ENCODE results near the gene ZCWPW2.

ZCWPW2 gene

DNA sequence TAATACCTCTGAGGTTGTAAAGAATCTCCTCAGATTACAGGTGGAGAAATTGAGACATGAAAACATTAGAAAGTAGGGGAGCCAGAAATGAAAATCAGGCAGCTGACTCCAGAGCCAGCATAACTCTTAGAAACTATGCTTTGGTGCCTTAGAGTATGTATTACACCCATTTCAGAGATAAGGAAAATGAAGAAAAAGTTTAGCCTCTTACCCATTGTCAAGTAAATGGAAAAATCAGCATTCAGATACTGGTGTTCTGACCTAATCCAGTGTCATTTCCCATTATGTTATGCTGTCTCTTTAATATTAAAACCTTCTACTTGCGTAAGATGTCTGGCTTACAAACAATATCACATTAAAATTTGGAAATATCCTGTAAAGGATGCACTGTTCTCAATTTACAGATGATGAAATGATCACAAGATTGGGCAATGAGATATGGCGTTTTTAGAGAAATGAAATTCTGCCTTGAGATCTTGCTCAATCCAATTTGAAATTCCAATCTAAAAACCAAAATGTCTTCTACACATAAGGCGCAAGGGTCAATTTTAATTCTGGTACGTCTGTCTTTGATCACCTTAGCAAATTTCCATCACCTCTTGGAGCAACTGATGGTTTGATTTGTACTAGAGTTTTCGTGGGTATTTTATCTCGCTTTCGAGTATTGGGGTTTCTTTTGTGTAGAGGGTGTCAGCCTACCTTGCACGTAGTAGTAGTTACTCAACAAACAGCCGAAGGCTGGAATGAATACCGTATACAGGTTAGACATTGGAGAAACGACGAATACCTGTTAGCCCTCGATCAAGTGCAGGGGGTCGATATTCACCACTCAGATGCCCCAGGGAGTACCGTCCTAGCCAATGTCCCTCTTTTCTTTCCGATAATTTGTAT is 902 bp upstream of the ZCWPW2 start:
- DNase-seq (ENCODE audit: low read depth), result peak; percentile 53
- peak overlapping the region; percentile 63 for H3K4me3 ChIP-seq (ENCODE audit: low read depth, low read length)

GRCh38 chr3:28348265-28348628 is 274 bp upstream of the ZCWPW2 start:
- peak overlapping the region; percentile 63 for H3K4me3 ChIP-seq (ENCODE audit: low read depth, low read length)
- peak; percentile 79 for DNase-seq (ENCODE audit: low read depth)

DNA sequence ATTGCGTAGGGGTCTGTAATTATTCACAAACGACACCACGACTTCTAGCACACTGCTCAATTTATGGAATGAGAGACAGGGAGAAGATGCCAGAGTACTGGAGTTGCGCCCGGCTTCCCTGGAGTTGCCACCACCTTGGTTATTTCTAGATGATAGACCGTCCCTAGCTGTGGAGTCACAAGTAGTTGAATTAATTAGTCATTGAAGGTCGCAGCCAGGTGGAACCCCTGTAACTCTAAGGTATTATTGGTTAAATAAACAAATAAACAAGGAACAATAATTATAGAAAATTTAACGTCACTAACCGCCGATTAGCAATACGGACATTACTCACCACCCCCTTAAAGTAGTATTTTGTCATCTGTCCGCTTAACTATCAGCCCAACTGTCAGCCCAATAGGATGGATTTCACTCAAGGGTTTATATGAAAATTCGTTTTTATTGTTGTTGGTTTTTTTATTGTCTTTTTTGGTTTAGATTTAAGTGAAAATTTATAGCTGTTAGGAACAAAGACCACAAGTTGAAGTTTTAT is 1.0 kb downstream of the ZCWPW2 start:
- peak overlapping the region; percentile 63 for H3K4me3 ChIP-seq (ENCODE audit: low read depth, low read length)
- DNase-seq (ENCODE audit: low read depth), result no peak

- peak; percentile 79 for DNase-seq (ENCODE audit: low read depth)
- no peak overlapping the region for H3K4me3 ChIP-seq (ENCODE audit: low read depth, low read length)
Measured at GRCh38 chr3:28376424-28376823, 27.9 kb downstream of the ZCWPW2 start.

- DNase-seq (ENCODE audit: low read depth), result no peak
- H3K4me3 ChIP-seq (ENCODE audit: low read depth, low read length), result no peak overlapping the region
Measured at GRCh38 chr3:28386049-28386448, 37.5 kb downstream of the ZCWPW2 start.

DNA sequence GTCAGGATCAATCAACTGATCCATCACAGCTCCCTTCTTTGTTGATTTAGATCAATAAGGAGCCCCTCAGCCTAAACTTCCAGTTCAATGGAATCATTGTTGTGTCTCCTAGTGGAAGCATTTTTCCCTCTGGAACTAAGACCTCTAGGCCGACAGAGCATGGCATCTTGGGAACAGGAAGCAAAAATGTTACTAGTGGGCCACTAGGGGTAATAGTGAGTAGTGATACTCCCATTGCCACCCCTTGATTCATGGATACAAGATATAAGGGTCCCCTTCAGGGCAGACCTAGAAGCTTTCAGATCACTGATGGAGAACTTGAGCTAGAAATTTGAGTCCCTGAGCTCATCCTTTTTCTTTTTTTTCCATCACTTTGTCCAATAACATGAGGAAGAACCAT is 40.5 kb downstream of the ZCWPW2 start:
- DNase-seq (ENCODE audit: low read depth), result no peak

DNA sequence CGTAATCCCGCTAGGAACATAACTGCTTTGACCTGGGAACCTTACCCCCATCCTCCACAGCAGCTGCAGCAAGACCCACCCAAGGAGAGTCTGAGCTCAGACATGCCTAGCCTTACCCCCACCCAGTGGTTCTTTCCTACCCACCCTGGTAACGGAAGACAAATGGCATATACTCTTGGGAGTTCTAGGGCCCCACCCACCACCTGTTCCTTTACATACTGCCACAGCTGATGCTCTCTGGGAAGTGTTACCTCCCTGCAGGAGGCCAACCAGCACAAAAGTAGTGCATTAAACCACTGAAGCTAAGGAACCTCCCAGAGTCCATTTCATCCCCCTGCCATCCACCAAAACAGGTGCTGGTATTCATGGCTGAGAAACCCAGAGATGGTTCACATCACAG is 50.7 kb downstream of the ZCWPW2 start:
- no peak for DNase-seq (ENCODE audit: low read depth)

More for the DNA sequence above, 40.5 kb downstream of the ZCWPW2 start:
- no peak overlapping the region for H3K4me3 ChIP-seq (ENCODE audit: low read depth, low read length)

DNA sequence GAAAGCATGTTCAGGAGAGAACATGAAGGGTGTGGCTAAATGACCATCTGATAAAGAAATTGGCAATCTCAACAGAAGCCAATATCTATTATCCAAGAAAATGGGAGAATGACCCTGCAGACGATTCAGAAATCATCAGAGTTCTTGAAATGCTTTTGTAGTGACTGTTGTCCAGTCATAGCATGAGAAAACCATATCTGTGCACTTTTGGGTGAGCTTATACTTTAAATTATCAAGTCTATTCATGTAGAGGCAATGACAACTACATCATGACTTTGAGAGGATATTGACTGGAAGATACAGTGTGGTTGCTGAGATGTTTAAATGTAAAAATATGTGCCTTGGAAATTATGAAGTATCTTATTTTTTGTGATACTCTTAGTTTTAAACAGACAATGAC is 57.7 kb downstream of the ZCWPW2 start:
- H3K4me3 ChIP-seq (ENCODE audit: low read depth, low read length), result no peak overlapping the region
- no peak for DNase-seq (ENCODE audit: low read depth)

More for the DNA sequence above, 50.7 kb downstream of the ZCWPW2 start:
- H3K4me3 ChIP-seq (ENCODE audit: low read depth, low read length), result no peak overlapping the region

- no peak for DNase-seq (ENCODE audit: low read depth)
- no peak overlapping the region for H3K4me3 ChIP-seq (ENCODE audit: low read depth, low read length)
Measured at GRCh38 chr3:28449398-28449797, 100.9 kb downstream of the ZCWPW2 start.

GRCh38 chr3:28462866-28463265 is 114.3 kb downstream of the ZCWPW2 start:
- DNase-seq (ENCODE audit: low read depth), result no peak
- no peak overlapping the region for H3K4me3 ChIP-seq (ENCODE audit: low read depth, low read length)

GRCh38 chr3:28467414-28467813 is 118.9 kb downstream of the ZCWPW2 start:
- no peak for DNase-seq (ENCODE audit: low read depth)
- no peak overlapping the region for H3K4me3 ChIP-seq (ENCODE audit: low read depth, low read length)

- no peak overlapping the region for H3K4me3 ChIP-seq (ENCODE audit: low read depth, low read length)
- peak; percentile 15 for DNase-seq (ENCODE audit: low read depth)
Measured at GRCh38 chr3:28476194-28476593, 127.7 kb downstream of the ZCWPW2 start.

GRCh38 chr3:28476764-28477163 is 128.2 kb downstream of the ZCWPW2 start:
- no peak for DNase-seq (ENCODE audit: low read depth)
- H3K4me3 ChIP-seq (ENCODE audit: low read depth, low read length), result no peak overlapping the region

DNA sequence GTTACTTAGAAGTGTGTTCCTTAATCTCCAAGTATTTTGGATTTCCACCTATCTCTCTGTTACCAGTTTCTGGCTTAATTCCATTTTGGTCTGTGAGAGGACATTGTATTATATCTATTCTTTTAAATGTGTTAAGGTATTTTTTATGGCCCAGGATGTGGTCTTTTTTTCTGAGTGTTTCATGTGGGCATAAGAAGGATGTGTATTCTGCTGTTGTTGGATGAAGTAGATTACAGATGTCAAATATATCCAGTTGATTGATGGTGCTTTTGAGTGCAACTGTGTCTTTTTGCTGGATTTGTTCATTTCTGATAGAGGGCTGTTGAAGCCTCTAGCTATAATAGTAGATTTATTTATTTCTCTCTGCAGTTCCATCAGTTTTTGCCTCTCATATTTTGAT is 136.6 kb downstream of the ZCWPW2 start:
- DNase-seq (ENCODE audit: low read depth), result no peak

DNA sequence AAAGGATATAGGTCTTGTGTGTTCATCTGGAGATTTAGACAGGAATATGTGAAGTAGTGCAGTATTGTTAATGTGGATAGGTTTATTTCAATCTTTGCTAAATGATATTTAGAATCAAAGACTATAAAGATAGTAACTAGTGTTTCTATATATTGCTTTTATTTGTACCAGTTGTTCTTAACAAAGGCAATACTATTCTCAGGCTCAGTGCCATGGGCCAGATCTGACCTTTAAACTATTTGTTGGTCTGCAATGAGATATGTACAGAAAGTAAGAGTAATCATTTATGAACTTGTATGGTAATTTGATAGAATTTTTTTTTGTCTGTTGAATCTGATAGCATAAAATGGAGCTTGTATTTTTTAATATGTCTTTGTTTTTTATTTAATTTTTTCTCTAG is 146.8 kb downstream of the ZCWPW2 start:
- H3K4me3 ChIP-seq (ENCODE audit: low read depth, low read length), result no peak overlapping the region
- DNase-seq (ENCODE audit: low read depth), result no peak

More for the DNA sequence above, 136.6 kb downstream of the ZCWPW2 start:
- no peak overlapping the region for H3K4me3 ChIP-seq (ENCODE audit: low read depth, low read length)

DNA sequence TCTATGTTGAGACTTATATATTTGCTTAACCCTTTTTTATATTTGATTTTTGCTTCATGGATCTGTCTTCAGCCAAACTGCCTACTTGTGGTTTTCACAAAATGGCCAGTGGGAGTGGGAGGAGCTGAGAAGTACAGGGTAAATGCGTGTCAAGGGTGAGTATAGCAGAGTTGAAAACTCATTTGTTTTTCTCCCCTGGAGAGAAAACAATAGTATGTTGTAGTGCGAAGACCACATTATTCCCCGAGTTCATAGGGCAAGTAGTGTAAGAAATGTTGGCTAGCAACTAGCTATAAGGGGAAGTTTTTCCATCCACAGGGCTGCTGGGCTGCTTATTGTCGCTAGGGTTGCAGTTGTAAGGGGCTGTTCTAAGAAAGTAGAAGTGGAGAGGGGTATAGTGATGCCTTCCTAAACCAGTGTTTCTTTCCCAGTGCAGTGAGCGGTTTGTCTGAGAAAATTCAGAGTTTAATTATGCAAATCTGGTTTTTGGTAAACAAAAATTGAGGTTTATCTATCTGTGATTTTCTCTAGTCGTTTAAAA is 153.9 kb downstream of the ZCWPW2 start:
- DNase-seq (ENCODE audit: low read depth), result no peak
- no peak overlapping the region for H3K4me3 ChIP-seq (ENCODE audit: low read depth, low read length)

DNA sequence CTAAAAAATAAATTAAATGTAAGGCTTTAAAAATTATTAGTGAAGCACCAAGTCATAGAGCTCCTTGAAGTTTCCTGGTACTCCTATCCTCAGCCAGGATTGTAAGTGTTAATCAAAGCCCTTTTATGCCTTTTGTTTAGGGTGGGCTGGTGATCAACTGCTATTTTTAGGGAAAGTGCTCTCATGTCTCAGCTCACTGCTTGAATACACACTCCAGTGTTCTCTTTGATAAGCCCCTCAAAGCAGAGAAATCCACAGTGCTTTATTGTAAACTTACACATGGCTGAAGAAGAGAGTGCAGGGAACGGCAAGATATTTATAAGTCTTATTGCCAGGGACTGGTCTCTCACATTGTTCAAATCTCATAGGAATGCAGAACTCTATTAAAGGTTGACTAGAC is 156.5 kb downstream of the ZCWPW2 start:
- no peak overlapping the region for H3K4me3 ChIP-seq (ENCODE audit: low read depth, low read length)
- DNase-seq (ENCODE audit: low read depth), result no peak

DNA sequence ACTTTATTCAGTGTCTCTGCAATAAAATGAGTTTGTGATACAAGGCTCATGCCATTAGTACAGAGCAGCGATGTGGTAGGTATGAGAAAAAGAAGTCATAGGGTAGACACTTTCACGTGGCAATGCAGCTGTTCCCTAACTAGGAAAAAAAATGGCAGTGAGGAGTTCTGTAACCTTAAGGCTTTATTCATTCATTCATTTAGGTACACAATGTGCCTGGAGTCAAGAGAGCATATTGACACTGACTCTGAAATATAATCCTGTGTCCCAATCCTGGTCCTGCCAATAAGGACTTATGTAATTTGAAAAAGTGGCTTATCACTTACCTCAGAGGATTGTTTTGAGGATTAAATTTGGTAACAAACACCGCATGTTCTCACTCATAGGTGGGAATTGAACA is 173.1 kb downstream of the ZCWPW2 start:
- no peak overlapping the region for H3K4me3 ChIP-seq (ENCODE audit: low read depth, low read length)
- DNase-seq (ENCODE audit: low read depth), result no peak

- H3K4me3 ChIP-seq (ENCODE audit: low read depth, low read length), result no peak overlapping the region
- DNase-seq (ENCODE audit: low read depth), result no peak
Measured at GRCh38 chr3:28542351-28542750, 193.8 kb downstream of the ZCWPW2 start.

DNA sequence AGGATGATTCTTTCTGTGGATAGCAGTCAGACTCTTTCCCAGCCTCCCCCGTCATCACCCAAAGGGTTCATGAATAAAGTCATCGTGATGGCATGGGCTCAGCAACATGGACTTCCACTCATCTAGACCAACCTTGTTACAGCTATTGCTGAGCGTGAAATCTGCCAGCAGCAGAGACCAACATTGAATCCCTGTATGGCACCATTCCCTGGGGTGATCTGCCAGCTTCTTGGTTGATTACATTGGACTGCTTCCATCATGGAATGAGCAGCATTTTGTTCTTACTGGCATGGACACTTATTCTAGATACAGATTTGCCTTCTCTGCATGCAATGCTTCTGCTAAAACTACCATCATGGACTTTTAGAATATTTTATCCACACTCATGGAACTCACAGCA is 195.7 kb downstream of the ZCWPW2 start:
- no peak for DNase-seq (ENCODE audit: low read depth)
- no peak overlapping the region for H3K4me3 ChIP-seq (ENCODE audit: low read depth, low read length)

GRCh38 chr3:28544831-28545230 is 196.3 kb downstream of the ZCWPW2 start:
- no peak overlapping the region for H3K4me3 ChIP-seq (ENCODE audit: low read depth, low read length)
- DNase-seq (ENCODE audit: low read depth), result no peak

Data from skeletal muscle cell (primary cell).